SIG-M5 treated with dmso at 0.1 percent for 504 hours (cell line): Measurements from ENCODE around the gene RIPPLY2.
"Not testable (repeated sequence)": the region's sequence is repeated elsewhere in the genome, so short reads cannot be mapped to it uniquely, and the experiment has no call there.

ENCODE experiments used
- DNase-seq: peaks from one replicate; lab custom pipeline; 2025; ENCODE audit not compliant: unreplicated experiment; lab: John Stamatoyannopoulos, UW

Gene RIPPLY2

DNA sequence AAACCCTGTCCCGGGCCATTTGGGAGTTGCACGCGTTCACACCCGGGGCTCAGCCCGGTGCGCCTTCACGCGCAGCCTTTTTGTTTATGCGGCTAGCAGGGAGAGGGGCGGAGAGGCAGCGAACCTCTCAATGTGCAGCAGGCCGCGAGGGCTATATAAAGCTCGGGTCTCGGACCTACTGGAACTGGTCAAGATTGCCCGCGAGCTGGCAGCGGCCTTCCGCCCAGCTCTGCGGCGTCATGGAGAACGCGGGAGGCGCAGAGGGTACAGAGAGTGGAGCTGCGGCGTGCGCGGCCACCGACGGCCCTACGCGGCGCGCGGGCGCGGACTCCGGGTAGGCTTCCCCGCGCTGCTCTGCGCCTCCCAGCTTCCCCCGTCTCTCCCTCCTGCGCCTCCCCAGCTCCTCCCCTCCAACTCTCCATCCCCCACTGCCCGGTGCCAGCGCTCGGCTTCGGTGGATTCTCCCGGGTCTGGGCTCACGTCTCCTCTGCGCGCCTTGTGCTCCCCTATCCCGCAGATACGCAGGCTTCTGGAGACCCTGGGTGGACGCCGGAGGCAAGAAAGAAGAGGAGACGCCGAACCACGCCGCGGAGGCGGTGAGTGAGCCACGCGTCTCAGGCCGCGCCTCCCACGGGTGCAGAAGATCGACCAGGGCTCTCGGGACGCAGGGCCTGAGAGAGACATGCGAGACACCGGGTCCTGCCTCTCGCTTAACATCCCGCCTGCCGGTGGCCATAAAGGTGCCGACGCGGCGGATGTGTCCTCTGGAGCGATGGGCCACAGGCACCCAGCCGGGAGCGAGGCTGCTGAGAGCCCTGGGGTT, at the start of gene RIPPLY2:
Gene RIPPLY2, plus strand, starts transcription at position 183 of the 823 bp plus-strand sequence. Its CDS starts 57 bp downstream, at position 240.
- DNase-seq: no peak

- DNase-seq: not testable (repeated sequence)
Measured at GRCh38 chr6:83803492-83803891, 49.7 kb upstream of the RIPPLY2 start.

GRCh38 chr6:83804886-83805285, 48.3 kb upstream of the RIPPLY2 start:
- no peak for DNase-seq

DNA sequence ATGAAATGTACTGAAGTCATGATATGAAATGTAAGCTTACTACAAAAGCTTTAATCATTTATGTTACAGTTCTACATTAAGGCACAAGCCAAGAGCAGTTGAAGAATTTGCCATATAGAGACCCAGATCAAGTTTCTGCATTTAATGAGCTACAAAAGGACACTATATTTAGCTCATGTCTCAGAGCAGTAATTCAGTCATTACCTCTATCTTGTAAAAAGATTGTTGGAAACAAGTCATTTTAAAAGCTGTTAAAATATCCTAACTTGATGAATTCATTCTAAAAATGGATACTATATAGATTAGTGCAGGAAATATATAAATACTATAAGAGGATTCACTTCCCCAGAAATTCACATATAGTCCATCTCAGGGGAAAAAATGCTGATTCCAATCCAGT, 45.2 kb upstream of the RIPPLY2 start:
- DNase-seq: no peak

DNA sequence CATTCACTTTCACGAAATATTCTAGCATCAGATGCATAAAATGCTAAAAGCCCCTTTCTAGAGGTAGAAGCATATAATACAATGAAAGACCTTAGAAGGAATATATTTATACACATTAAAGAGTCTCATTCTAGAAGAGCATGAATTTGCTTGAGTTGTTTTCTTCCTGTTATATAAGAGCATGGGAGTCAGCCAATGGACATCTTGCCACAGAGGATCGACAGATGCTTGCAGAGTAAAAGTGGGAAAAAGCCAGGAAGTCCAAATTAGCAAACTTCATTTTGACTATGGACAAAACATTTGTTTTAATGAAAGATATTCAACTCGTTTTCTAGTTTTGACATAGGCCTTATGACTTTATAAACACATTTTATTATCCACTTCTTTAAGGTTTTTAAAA, 44.2 kb upstream of the RIPPLY2 start:
- DNase-seq: no peak

GRCh38 chr6:83812595-83812994, 40.6 kb upstream of the RIPPLY2 start:
- DNase-seq: no peak

DNA sequence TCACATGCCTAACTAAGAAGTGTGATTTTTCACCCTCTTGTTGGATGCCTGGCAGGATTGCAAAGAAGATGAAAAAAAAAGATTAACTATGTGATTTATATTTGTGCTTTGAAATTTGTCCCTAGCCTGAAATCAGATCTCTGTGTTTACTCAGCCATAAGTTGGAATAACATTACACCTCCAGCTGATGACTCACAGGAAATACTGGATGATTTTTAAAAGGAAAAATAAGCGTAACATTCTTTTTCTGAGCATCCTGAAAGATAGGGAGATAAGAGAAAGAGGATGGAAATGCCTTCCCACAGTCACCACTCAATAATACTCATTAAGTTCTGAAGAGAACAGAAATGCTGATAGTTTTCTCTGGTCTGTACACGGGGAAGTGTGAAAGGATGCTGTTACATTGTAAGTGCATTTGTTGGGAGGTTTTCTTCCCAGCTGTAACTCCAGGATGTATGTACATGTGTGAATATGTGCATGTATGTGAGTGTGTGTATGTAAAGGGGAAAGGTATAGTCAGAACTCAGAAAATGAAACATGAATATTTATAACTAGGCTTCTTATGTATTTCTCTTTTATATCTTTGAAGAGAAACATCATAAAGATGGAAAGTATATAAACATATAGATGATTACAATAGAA, 37.4 kb upstream of the RIPPLY2 start:
- DNase-seq: no peak

DNA sequence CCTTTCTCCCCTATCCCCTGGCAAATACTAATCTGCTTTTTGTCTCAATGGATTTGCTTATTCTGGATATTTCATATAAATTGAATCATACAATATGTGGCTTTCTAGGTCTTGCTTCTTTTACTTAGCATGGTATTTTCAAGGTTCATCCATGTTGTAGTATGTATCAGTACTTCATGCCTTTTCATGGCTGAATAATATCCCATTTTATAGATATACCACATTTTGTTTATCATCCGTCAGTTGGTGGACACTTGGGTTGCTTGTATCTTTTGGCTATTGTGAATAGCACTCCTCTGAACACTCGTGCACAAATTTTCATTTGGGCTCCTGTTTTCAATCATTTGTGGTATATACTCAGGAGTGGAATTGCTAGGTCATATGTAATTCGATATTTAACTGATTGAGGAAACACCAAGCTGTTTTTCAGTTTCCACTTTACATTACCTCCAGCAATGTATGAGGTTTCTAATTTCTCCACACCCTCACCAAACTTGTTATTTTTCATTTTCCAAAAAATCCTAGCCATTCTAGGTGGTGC, 30.5 kb upstream of the RIPPLY2 start:
- no peak for DNase-seq

DNA sequence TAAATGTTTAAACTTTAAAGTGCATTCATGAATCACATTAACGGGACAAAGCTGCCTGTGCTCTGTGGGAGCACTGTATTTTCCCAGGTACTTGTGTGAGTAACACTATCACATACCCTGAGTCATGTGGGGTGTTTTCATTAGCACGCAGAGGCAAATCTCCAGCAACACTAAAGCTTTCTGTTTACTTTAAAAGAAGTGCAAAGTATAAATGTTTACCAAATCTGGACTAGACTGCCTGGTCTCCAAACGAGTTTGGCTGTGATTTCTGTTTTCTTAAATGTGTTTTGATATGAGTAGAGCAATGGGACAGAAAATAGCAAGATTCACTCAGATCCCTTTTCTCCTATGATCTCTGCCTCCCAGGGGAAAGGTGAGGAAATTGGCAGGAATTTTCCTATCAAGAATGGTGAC, 28.8 kb upstream of the RIPPLY2 start:
- DNase-seq: no peak

GRCh38 chr6:83824831-83825230, 28.3 kb upstream of the RIPPLY2 start:
- DNase-seq: no peak

DNA sequence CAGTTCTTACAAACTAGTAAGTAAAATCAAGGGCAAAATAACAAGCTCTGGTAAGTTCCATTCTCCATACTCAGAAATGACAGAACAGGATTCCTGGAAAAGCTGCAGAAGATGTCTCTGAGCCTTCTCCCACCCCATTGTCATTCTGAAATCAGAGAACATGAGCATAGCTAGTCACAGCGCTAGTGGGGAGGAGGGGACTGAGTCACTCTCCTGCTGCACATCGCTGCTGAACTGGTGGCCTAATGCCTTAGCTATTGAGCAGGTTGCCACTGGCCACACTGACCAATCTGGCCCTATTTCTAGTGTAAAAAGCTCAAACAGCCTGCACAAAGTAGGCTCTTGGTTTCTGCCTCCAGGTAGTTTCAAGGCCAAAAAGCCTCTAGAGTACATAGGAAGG, 26.1 kb upstream of the RIPPLY2 start:
- no peak for DNase-seq

DNA sequence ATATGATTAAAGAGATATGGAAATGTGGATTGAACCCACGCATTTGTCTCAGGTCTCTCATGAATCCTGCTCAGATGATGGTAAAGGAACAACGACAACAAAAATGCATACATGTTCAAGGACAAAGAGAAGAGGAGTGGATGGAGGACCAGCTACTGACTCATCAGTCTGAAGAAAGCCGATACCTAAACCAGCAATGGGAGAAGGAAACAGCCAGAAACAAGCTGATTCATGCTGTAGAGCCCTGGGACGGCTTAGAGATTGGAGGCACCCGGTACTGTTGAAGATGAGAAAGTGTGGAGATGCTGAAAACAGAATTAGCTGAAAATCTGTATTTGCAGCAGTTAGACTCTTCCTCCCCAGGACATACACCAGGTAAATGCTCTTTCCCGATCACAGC, 14.4 kb upstream of the RIPPLY2 start:
- no peak for DNase-seq

DNA sequence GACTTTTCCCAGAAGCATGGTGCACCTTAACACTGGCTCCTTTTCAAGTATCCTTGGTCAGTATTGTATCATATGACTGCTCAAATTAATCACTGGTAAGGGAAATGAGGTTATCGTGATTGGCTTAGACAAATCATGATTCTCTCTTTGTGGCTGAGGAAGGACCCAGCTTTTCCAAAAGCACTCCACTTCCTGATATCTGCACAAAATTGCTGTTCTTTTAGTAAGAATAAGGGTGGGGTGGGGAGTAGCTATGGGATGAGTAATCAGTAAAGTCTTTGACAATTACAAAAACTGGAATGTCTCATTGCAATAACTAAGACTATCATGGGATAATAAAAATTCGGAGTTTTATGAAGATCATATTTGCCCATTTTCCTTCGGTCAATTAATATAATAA, 9.0 kb upstream of the RIPPLY2 start:
- no peak for DNase-seq

DNA sequence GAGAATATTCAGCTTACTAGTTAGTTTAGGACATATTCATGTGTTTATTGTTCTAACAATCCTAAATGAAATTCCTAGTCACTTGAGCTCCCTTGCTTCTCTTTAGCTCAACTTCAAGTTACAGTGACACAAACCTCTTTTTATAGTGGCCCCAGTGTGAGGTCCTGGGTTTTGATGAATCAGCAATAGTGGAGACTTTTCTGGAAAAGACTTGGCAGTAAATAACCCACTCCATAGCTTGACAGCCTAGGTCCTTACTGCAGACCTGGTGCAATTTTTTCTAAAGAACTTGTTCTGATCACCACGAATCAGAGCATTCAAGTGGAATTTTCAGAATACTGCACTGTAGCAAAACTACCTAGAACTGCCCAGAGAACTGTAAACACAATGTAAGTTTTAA, 6.9 kb upstream of the RIPPLY2 start:
- no peak for DNase-seq

DNA sequence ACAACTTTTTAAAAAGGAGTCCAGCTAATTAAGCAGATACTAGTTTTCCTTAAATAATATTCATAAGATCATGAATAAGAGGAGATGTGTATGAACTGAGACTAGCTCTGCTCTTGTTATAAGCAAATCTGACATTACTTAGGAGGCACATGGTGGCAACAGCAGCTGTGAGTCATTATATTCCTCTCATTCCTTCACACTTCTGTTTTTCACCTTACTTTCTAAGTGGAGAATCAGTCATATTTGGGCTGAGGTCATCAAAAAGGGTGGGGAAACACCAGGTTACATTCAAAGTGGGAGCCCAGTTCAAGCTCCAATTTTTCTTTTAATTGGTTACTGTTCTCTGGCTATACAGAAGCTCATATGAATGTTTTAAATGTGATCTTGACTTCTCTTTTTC, 6.0 kb upstream of the RIPPLY2 start:
- DNase-seq: no peak

DNA sequence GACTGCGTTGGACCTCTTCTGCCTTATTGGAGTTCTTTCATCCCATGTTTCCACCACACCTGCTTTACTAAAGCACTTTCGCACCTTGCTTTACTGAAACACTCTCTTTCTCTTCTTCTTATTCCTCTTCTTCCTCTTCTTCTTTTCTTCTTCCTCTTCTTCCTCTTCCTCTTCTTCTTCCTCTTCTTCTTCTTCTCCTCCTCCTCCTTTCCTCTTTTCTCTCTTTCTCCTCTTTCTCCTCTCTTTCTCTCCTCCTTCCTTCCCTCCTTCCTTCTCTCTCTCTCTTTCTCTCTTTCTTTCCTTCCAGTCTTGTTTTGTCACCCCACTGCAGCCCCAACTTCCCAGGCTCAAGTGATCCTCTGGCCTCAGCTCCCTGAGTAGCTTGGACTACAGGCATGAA, 4.0 kb upstream of the RIPPLY2 start:
- DNase-seq: no peak

- no peak for DNase-seq
Measured at GRCh38 chr6:83849610-83850009, 3.5 kb upstream of the RIPPLY2 start.

- no peak for DNase-seq
Measured at GRCh38 chr6:83852528-83853177, 507 bp upstream of the RIPPLY2 start.

DNA sequence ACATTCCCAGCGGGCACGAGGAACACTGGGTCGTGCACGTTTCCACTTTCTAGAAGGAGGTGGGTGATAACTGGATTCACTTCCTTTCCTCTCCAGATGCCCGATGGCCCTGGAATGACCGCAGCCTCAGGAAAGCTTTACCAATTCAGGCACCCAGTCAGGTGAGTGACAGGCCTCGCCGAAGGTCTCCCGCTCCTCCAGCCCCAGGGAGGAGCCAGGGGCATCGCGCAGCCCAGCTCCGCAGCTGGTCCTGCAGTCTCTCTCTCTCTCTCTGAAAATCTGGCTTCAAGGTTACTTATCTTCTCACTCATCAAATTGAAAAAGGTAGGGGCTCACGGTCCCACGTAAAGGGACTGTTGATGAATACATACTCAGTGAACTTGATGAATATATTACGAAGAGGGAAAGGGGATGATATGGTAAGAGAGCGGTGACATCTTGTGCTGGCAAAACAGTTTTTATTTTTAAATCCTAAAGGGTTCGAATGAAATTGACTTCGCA, 891 bp downstream of the RIPPLY2 start:
- no peak for DNase-seq

GRCh38 chr6:83854766-83855165, 1.6 kb downstream of the RIPPLY2 start:
- DNase-seq: no peak
